ENCODE data around the gene RGS8. TPM values are rescaled to one million over a fixed set of nuclear protein-coding genes. Genes with fewer than 3 reads are reported as not detected.

Gene RGS8
- total RNA-seq (under 1 TPM in 1 of 2 donors, not detected in 1; 0.05 TPM), polyA plus RNA-seq (not detected)

GRCh38 chr1:182684116-182684828, at the start of gene RGS8:
TSS of gene RGS8 (minus strand) at chr1:182684587. CDS start at chr1:182669649, 14,938 bp downstream.
- no peak for DNase-seq (ENCODE audit: low spot score)
- WGBS: 65% methylated on average over 19 of the region's 19 CpGs

GRCh38 chr1:182731852-182732575, 47.6 kb upstream of the RGS8 start:
- H3K27ac ChIP-seq (ENCODE audit: low read depth in 1 of 2, low read length in 2 of 2): no peak overlapping the region
- no peaks in the 10 kb centered on the region for H3K4me1 ChIP-seq (ENCODE audit: control insufficient read depth in 4 of 4, insufficient read depth in 4 of 4, low read length in 3 of 4)
- no peak overlapping the region for H3K4me3 ChIP-seq (ENCODE audit: low read depth in 1 of 3, low read length in 3 of 3)
- no peak overlapping the region for H3K9ac ChIP-seq (ENCODE audit: low read depth in 1 of 2, low read length in 2 of 2)
- no peak for TF ChIP-seq GABPA (IDR thresholded peaks at IDR 0.05 in 1 of 2, conservative IDR thresholded peaks at IDR 0.05 in 1 of 2)
- TF ChIP-seq JUND (IDR thresholded peaks at IDR 0.05): no peak
- no peak for TF ChIP-seq SP1 (IDR thresholded peaks at IDR 0.05)
- no peak for TF ChIP-seq MAX (IDR thresholded peaks at IDR 0.05)
- DNase-seq (ENCODE audit: low spot score): no peak
- peaks cover 0 to 2% (median 0%) of the 10 kb centered on the region in 4 donors for H3K9me3 ChIP-seq (ENCODE audit: control insufficient read depth in 4 of 4, low read length in 3 of 4)
- H3K36me3 ChIP-seq (ENCODE audit: control insufficient read depth in 4 of 4, insufficient read depth in 3 of 4, low read depth in 1 of 4, low read length in 3 of 4): no peaks in the 10 kb centered on the region
- WGBS: 73% methylated on average over 4 of the region's 4 CpGs
- no peaks in the 10 kb centered on the region for H3K27me3 ChIP-seq (ENCODE audit: control insufficient read depth in 4 of 4, insufficient read depth in 4 of 4, low read length in 3 of 4)

More at GRCh38 chr1:182684116-182684828, at the start of gene RGS8:
- Histone ChIP-seq H3K27me3 (ENCODE audit: control insufficient read depth in 4 of 4, insufficient read depth in 4 of 4, low read length in 3 of 4) (no peaks in the 10 kb centered on the region), H3K27ac (ENCODE audit: low read depth in 1 of 2, low read length in 2 of 2) (no peak within 1 kb of the TSS), H3K36me3 (ENCODE audit: control insufficient read depth in 4 of 4, insufficient read depth in 3 of 4, low read depth in 1 of 4, low read length in 3 of 4) (no peaks in the 10 kb centered on the region), H3K4me1 (ENCODE audit: control insufficient read depth in 4 of 4, insufficient read depth in 4 of 4, low read length in 3 of 4) (no peaks in the 10 kb centered on the region), H3K9me3 (ENCODE audit: control insufficient read depth in 4 of 4, low read length in 3 of 4) (no peaks in the 10 kb centered on the region), H3K9ac (ENCODE audit: low read depth in 1 of 2, low read length in 2 of 2) (no peak within 1 kb of the TSS), H3K4me3 (ENCODE audit: low read depth in 1 of 3, low read length in 3 of 3) (no peak within 1 kb of the TSS)
- TF ChIP-seq HNF4A (conservative IDR thresholded peaks at IDR 0.05) (no peak), EGR1 (IDR thresholded peaks at IDR 0.05; ENCODE audit: low read depth in 2 of 2) (no peak), REST (IDR thresholded peaks at IDR 0.05) (no peak), FOXA1 (IDR thresholded peaks at IDR 0.05) (no peak), MAX (IDR thresholded peaks at IDR 0.05) (no peak), TAF1 (conservative IDR thresholded peaks at IDR 0.05) (no peak), NR2F2 (IDR thresholded peaks at IDR 0.05) (no peak), SP1 (IDR thresholded peaks at IDR 0.05) (no peak), YY1 (IDR thresholded peaks at IDR 0.05) (no peak), JUND (IDR thresholded peaks at IDR 0.05) (no peak)

- H3K9me3 ChIP-seq (ENCODE audit: control insufficient read depth in 4 of 4, low read length in 3 of 4): no peaks in the 10 kb centered on the region
- no peak for DNase-seq (ENCODE audit: low spot score)
- H3K4me1 ChIP-seq (ENCODE audit: control insufficient read depth in 4 of 4, insufficient read depth in 4 of 4, low read length in 3 of 4): no peaks in the 10 kb centered on the region
- WGBS: 78% methylated on average over 1 of the region's 1 CpG
- no peaks in the 10 kb centered on the region for H3K27me3 ChIP-seq (ENCODE audit: control insufficient read depth in 4 of 4, insufficient read depth in 4 of 4, low read length in 3 of 4)
- no peaks in the 10 kb centered on the region for H3K36me3 ChIP-seq (ENCODE audit: control insufficient read depth in 4 of 4, insufficient read depth in 3 of 4, low read depth in 1 of 4, low read length in 3 of 4)
- no peak overlapping the region for H3K4me3 ChIP-seq (ENCODE audit: low read depth in 1 of 3, low read length in 3 of 3)
- H3K9ac ChIP-seq (ENCODE audit: low read depth in 1 of 2, low read length in 2 of 2): no peak overlapping the region
- TF ChIP-seq REST (IDR thresholded peaks at IDR 0.05) (no peak), RAD21 (IDR thresholded peaks at IDR 0.05) (no peak), FOXA1 (IDR thresholded peaks at IDR 0.05) (no peak), RXRA (IDR thresholded peaks at IDR 0.05) (no peak), YY1 (IDR thresholded peaks at IDR 0.05) (no peak), ATF3 (IDR thresholded peaks at IDR 0.05) (no peak), JUND (IDR thresholded peaks at IDR 0.05) (no peak), SP1 (IDR thresholded peaks at IDR 0.05) (no peak), EGR1 (IDR thresholded peaks at IDR 0.05; ENCODE audit: low read depth in 2 of 2) (no peak)
- no peak overlapping the region for H3K27ac ChIP-seq (ENCODE audit: low read depth in 1 of 2, low read length in 2 of 2)
Observed at GRCh38 chr1:182726912-182727311, 42.5 kb upstream of the RGS8 start.
